BLaER1 treated with 17β-estradiol and CSF1 and Interleukin-3, amounts not matched to agents 10 nM and 100 nM (cell line): ENCODE measurements around the gene IFI27L2.
A peak's percentile ranks its signal among the peaks of the same experiment; 100 is the strongest.

Source experiments
- H3K27ac ChIP-seq, 11 experiments: shearing (Covaris generic); formaldehyde crosslinking; 2 replicates each; pipeline ENCODE4 v1.8.1; 2022
- H3K27me3 ChIP-seq, 11 experiments: shearing (Covaris generic); formaldehyde crosslinking; 2 replicates each; pipeline ENCODE4 v1.8.1; 2022
- H3K36me3 ChIP-seq, 11 experiments: shearing (Covaris generic); formaldehyde crosslinking; 2 replicates each; pipeline ENCODE4 v1.8.1; 2022
- H3K4me1 ChIP-seq, 10 experiments: shearing (Covaris generic); formaldehyde crosslinking; 2 replicates each; pipeline ENCODE4 v1.8.1; 2022
- H3K4me2 ChIP-seq, 11 experiments: shearing (Covaris generic); formaldehyde crosslinking; 2 replicates each; pipeline ENCODE4 v1.8.1; 2022
- H3K4me3 ChIP-seq, 10 experiments: shearing (Covaris generic); formaldehyde crosslinking; 2 replicates each; pipeline ENCODE4 v1.8.1; 2022
- H3K9ac ChIP-seq, 11 experiments: shearing (Covaris generic); formaldehyde crosslinking; 2 replicates each; pipeline ENCODE4 v1.8.1; 2022
- H3K9me3 ChIP-seq, 11 experiments: shearing (Covaris generic); formaldehyde crosslinking; replicated peaks in 1 of 11; 2 replicates each; pipeline ENCODE4 v1.8.1; 2022
- H4K20me1 ChIP-seq, 11 experiments: shearing (Covaris generic); formaldehyde crosslinking; 2 replicates each; pipeline ENCODE4 v1.8.1; 2022
- Cebpa-rat ChIP-seq, 11 experiments: shearing (Covaris generic); IDR thresholded peaks; 2 replicates each; pipeline ENCODE4 v1.8.1; 2022

The IFI27L2 gene

GRCh38 chr14:94122438-94122837 is 7.0 kb downstream of the IFI27L2 start:
- Histone ChIP-seq H3K9ac (no peak overlapping the region), H4K20me1 (no peaks in the 10 kb centered on the region; a peak in 1 of 22 replicates), H3K27ac (no peak overlapping the region), H3K4me2 (no peak overlapping the region), H3K36me3 (peaks cover 0 to 19% (median 0%) of the 10 kb centered on the region in 11 experiments; a peak in 9 of 22 replicates), H3K27me3 (no peaks in the 10 kb centered on the region), H3K4me3 (no peak overlapping the region), H3K9me3 (peaks cover 23 to 42% (median 36%) of the 10 kb centered on the region in 11 experiments), H3K4me1 (peaks cover 0 to 10% (median 0%) of the 10 kb centered on the region in 10 experiments; a peak in 3 of 20 replicates)
- no peak for TF ChIP-seq Cebpa-rat (IDR thresholded peaks at IDR 0.05)

GRCh38 chr14:94121485-94121884 is 7.9 kb downstream of the IFI27L2 start:
- no peak for TF ChIP-seq Cebpa-rat (IDR thresholded peaks at IDR 0.05)
- H3K9me3 ChIP-seq: peaks cover 23 to 42% (median 36%) of the 10 kb centered on the region in 11 experiments
- H4K20me1 ChIP-seq: no peaks in the 10 kb centered on the region; a peak in 1 of 22 replicates
- H3K27ac ChIP-seq: no peak overlapping the region
- H3K9ac ChIP-seq: no peak overlapping the region
- H3K4me1 ChIP-seq: peaks cover 0 to 10% (median 0%) of the 10 kb centered on the region in 10 experiments; a peak in 3 of 20 replicates
- peaks cover 0 to 10% (median 0%) of the 10 kb centered on the region in 11 experiments; a peak in 3 of 22 replicates for H3K36me3 ChIP-seq
- no peaks in the 10 kb centered on the region for H3K27me3 ChIP-seq
- H3K4me2 ChIP-seq: no peak overlapping the region
- no peak overlapping the region for H3K4me3 ChIP-seq

DNA sequence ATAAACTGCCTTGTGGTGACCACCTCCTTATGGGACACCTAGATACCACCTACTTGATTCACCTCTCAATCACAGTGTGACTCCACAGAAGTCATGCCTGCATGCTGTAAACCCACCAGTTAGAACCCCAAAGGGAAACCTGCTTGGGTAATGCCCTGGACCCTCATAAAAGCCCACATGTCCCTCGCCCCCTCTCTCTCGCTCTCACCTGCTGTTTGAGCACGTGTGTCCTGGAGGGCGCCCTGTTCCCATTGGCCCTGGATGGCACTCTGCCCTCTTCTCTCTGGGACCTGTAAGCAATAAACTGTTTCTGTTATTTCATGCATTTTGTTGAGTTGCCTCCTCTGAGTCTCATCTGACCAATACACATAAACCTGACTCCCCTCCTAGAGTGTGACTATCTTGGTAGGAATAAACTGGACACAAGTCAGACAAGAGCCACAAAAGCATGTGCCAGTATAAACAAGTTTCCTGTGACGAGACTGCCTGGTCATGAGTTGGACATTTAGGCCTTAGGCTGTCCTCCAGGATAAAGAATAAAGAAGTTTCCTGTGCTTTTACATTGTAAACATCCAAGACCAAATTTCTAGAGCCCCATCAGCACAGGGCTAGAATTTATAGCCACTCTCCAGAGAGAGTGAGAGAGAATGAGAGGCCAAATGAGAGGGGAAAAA is 8.6 kb downstream of the IFI27L2 start:
- Histone ChIP-seq H3K9ac (no peak overlapping the region), H4K20me1 (no peaks in the 10 kb centered on the region; a peak in 1 of 22 replicates), H3K27ac (no peak overlapping the region), H3K4me2 (no peak overlapping the region), H3K27me3 (no peaks in the 10 kb centered on the region), H3K36me3 (peaks cover 0 to 3% (median 0%) of the 10 kb centered on the region in 11 experiments; a peak in 2 of 22 replicates), H3K4me3 (no peak overlapping the region), H3K9me3 (peaks cover 23 to 42% (median 36%) of the 10 kb centered on the region in 11 experiments), H3K4me1 (peaks cover 0 to 8% (median 0%) of the 10 kb centered on the region in 10 experiments; a peak in 3 of 20 replicates)
- no peak for TF ChIP-seq Cebpa-rat (IDR thresholded peaks at IDR 0.05)

DNA sequence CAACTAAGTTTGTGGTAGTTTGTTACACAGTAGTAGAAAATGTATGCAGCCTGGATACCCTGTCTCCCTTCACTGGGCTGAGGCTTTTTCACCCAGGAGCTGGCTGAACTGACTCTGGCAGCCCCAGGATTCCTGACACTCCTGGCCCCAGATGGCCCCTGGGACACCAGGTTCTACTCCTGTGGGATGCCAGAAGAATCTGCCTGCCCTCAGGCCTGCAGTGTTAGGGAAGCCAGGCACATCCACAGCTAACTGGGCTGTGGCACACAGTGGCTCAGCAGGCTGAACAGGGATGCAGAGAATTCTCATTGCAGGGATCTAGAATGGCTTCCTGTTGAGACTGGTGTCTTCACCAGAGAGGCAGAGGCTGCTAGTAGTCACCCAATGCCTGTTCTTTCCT is 10.3 kb downstream of the IFI27L2 start:
- Histone ChIP-seq H4K20me1 (no peaks in the 10 kb centered on the region), H3K36me3 (no peaks in the 10 kb centered on the region), H3K4me3 (no peak overlapping the region), H3K4me2 (no peak overlapping the region), H3K4me1 (peaks cover 0 to 10% (median 6%) of the 10 kb centered on the region in 10 experiments; a peak in 9 of 20 replicates), H3K27ac (no peak overlapping the region), H3K9ac (no peak overlapping the region), H3K9me3 (peaks cover 23 to 42% (median 36%) of the 10 kb centered on the region in 11 experiments), H3K27me3 (no peaks in the 10 kb centered on the region)
- no peak for TF ChIP-seq Cebpa-rat (IDR thresholded peaks at IDR 0.05)

DNA sequence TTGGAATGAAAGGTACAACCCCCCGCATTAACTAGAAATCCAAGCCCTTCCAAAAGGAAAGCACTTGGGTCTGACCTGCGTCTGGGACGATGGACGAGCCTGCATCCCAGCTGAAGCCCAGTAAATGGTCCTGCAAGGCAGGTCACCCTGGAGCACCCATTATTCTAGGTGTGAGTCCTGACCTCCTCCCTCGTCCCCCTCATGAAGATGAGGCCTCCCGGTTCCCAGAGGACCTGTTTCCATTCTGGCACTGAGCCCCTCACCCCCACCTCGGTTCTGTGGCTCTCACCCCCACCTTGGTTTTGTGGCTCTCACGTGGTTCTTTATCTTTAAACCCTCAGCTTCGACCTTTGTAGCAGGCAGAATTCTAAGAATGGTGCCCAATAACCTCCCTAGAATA is 11.5 kb downstream of the IFI27L2 start:
- H3K27ac ChIP-seq: no peak overlapping the region
- no peak overlapping the region for H3K4me2 ChIP-seq
- TF ChIP-seq Cebpa-rat (IDR thresholded peaks at IDR 0.05): no peak

DNA sequence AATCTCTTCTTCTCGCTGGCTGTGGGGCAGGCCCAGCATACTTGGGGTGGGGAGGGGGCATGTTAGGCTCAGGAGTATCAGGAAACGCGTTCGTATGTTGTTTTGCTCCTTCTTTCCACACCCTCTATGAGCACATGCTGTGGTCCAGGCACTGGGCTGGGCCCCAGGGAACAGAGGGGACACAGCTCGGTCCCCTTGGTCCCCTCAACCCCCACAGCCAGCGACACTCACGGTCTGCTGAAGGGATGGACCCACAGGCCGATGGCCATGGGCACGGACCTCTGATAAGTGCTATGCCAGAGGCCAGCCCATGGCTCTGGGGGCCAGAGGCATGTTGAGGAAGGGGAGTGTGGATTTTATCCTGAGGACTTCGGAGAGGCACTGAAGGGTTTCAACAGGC is 12.7 kb downstream of the IFI27L2 start:
- Histone ChIP-seq H3K36me3 (no peaks in the 10 kb centered on the region), H3K27ac (no peak overlapping the region), H3K9ac (no peak overlapping the region), H3K4me2 (no peak overlapping the region), H3K4me3 (no peak overlapping the region), H3K27me3 (no peaks in the 10 kb centered on the region), H3K9me3 (peaks cover 23 to 30% (median 27%) of the 10 kb centered on the region in 11 experiments), H3K4me1 (peaks cover 0 to 10% (median 6%) of the 10 kb centered on the region in 10 experiments; a peak in 9 of 20 replicates), H4K20me1 (no peaks in the 10 kb centered on the region)
- no peak for TF ChIP-seq Cebpa-rat (IDR thresholded peaks at IDR 0.05)

More for the DNA sequence above, 11.5 kb downstream of the IFI27L2 start:
- H3K27me3 ChIP-seq: no peaks in the 10 kb centered on the region
- peaks cover 0 to 10% (median 6%) of the 10 kb centered on the region in 10 experiments; a peak in 9 of 20 replicates for H3K4me1 ChIP-seq
- H3K9me3 ChIP-seq: peaks cover 23 to 38% (median 32%) of the 10 kb centered on the region in 11 experiments
- no peak overlapping the region for H3K4me3 ChIP-seq
- no peaks in the 10 kb centered on the region for H4K20me1 ChIP-seq
- no peaks in the 10 kb centered on the region for H3K36me3 ChIP-seq
- H3K9ac ChIP-seq: no peak overlapping the region

DNA sequence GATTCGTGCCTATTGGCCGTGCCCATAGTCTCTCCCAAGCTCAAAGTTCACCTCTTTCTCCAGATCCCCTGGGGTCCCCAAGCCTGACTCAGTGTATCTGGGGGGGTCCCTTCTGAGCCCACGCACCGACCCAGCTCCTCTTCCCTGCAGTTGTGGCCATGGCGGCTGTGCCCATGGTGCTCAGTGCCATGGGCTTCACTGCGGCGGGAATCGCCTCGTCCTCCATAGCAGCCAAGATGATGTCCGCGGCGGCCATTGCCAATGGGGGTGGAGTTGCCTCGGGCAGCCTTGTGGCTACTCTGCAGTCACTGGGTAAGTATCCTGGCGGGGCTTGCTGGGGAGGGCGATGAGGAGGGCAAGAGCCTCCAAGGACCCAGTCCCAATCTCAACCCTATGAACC is 13.8 kb downstream of the IFI27L2 start:
- Histone ChIP-seq H3K27me3 (no peaks in the 10 kb centered on the region), H4K20me1 (no peaks in the 10 kb centered on the region), H3K4me1 (peaks cover 0 to 10% (median 6%) of the 10 kb centered on the region in 10 experiments; a peak in 9 of 20 replicates), H3K4me3 (no peak overlapping the region), H3K27ac (no peak overlapping the region), H3K4me2 (peak overlapping the region in 2 of 11 experiments; percentile 32 to 58; a peak in 1 of 22 replicates), H3K36me3 (no peaks in the 10 kb centered on the region), H3K9ac (no peak overlapping the region), H3K9me3 (peaks cover 17 to 19% (median 18%) of the 10 kb centered on the region in 11 experiments)
- no peak for TF ChIP-seq Cebpa-rat (IDR thresholded peaks at IDR 0.05)

DNA sequence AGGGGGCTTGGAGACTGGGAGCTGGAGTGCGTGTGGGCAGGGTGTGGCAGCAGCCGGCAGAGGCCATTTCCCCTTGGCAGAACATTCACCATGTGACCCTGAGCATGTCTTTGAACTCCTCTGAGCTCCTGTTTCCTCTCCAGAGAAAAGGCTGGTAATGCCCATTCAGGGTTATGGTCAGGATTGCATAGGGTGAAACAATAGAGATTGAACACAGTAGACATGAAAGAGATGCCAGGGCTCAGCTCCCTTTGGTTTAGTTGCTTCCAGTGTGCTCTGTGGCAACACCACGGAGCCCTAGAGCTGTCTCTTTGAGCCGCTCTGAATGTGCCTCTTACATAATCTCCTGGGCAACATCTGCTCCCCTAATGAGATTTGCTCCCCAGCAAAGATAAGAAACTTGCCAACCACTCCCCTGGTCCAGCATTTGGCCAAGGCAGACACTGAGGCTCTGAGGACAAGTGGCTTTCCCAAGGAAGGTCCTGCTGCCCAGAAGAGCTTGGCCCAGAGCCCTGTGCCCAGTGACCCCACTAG is 14.3 kb downstream of the IFI27L2 start:
- Histone ChIP-seq H3K9me3 (peaks cover 11 to 14% (median 13%) of the 10 kb centered on the region in 11 experiments), H4K20me1 (no peaks in the 10 kb centered on the region), H3K4me2 (peak overlapping the region in 7 of 11 experiments; percentile 10 to 58 (median 26); a peak in 9 of 22 replicates), H3K36me3 (no peaks in the 10 kb centered on the region), H3K4me1 (peaks cover 0 to 10% (median 6%) of the 10 kb centered on the region in 10 experiments; a peak in 9 of 20 replicates), H3K27me3 (no peaks in the 10 kb centered on the region), H3K4me3 (no peak overlapping the region), H3K27ac (no peak overlapping the region), H3K9ac (no peak overlapping the region)
- TF ChIP-seq Cebpa-rat (IDR thresholded peaks at IDR 0.05): no peak

- H3K9ac ChIP-seq: no peak overlapping the region
- peaks cover 6 to 9% (median 8%) of the 10 kb centered on the region in 11 experiments for H3K9me3 ChIP-seq
- no peaks in the 10 kb centered on the region for H3K36me3 ChIP-seq
- H3K27me3 ChIP-seq: no peaks in the 10 kb centered on the region
- H3K27ac ChIP-seq: no peak overlapping the region
- TF ChIP-seq Cebpa-rat (IDR thresholded peaks at IDR 0.05): no peak
- no peaks in the 10 kb centered on the region for H4K20me1 ChIP-seq
- no peak overlapping the region for H3K4me3 ChIP-seq
- peak overlapping the region in 7 of 11 experiments; percentile 10 to 58 (median 26); a peak in 8 of 22 replicates for H3K4me2 ChIP-seq
- H3K4me1 ChIP-seq: peaks cover 0 to 10% (median 6%) of the 10 kb centered on the region in 10 experiments; a peak in 9 of 20 replicates
Measured at GRCh38 chr14:94114589-94115057, 14.8 kb downstream of the IFI27L2 start.
